Nucleus accumbens (tissue), 56 donors: ENCODE measurements around the gene ACACB.

Experiments
- DNase-seq, 56 donors: peaks; one replicate each; lab custom pipeline; 2025; lab: John Stamatoyannopoulos, UW

ACACB gene

DNA sequence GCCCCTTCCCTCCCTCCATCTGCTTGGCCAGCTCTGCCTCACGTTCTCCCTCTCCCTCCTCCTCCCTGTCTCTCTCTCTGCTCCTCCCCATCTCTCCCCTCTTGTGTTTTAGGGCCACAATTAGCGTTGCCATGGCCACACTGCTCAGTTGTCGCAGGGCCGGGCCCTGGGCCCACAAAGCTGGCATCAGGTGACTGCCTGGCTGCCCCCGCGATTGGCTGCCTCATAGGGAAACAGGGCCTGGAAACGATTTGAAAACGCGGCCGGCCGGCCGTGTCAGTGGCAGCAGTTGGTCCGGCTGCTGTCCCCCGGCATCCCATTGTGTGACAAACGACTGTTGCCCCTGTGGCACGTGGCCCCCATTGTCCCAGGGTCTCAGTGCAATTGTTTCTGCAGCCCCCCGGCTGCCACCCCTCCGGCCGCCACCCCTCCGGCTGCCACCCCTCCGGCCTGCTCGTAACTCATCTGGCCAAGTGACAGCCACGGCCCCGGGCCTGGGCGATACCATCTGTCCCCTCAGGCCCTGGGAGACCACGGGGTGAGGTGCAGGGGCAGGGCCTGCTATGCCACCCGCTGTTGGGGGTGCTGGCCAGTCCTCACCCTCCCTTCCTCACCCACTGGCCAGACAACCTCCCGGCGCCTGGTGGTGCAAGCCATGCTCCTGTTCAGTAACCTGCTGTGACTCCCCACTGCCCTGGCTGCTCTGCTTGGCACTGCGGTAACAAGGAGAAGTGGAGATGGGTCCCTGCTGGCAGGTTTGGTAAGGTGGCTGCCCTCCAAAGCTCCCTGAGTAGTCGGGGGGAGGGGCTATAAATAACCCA lies 175.3 kb downstream of the ACACB start:
- DNase-seq = peak; percentile 13 to 91 (median 70)

DNA sequence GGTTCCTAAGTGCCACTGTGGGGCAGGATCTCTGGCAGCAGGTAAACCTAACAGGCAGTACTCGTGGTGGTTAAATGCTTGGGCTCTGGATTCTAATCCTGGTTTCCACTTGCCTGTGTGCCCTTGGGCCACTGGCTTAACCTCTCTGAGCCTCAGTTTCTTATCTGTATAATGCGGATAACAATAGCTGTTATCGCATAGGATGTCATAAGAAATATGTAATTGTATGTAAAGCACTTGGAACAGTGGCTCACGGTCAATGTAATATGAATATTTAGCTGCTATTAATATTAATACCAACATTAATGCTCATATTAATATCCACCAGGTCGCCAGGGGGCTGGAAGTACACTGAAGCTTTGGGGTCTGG lies 175.9 kb downstream of the ACACB start:
- no peak for DNase-seq

DNA sequence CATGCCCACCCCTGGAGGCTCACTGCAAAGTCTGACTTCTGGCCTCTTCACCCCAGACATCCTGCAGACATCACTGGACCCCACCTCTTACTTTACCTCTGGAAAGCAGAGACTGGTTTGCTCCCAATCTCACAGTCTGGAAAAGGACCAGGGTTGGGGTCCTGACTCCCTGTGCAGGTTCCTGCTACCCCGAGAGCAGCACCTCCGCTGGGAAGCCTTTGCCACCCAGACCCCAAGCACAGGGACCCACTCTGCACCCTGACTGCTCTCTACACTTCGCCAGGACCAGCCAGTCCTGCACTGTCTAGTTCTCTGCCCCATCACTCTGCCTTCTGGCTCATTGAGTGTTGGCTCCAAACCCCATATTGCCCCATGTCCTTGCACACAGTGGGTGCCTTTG lies 176.7 kb downstream of the ACACB start:
- no peak for DNase-seq

DNA sequence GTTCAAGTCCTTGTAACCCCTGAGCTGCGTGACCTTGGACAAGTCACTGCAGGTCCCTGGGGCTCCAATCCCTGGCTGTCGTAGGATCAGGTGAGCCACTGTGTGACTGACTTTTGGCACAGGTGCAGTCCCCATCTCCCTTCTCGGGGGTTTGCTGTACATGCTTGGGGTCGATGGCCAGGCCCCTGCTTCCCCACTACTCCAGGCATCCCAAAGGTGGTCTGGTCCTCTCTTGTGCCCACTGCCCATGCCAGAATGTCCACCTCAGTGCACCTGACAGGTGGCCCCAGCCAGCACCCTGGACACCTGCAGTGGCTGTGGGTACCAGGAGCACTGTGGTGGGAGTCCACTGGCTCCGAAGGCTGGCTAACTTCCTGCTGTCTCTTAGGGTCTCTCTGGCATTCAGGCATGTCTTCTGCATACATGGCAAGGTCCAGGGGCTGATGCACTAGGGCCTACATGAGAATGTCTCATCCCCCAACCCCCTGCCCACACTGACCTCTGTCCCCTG lies 178.0 kb downstream of the ACACB start:
- no peak for DNase-seq

DNA sequence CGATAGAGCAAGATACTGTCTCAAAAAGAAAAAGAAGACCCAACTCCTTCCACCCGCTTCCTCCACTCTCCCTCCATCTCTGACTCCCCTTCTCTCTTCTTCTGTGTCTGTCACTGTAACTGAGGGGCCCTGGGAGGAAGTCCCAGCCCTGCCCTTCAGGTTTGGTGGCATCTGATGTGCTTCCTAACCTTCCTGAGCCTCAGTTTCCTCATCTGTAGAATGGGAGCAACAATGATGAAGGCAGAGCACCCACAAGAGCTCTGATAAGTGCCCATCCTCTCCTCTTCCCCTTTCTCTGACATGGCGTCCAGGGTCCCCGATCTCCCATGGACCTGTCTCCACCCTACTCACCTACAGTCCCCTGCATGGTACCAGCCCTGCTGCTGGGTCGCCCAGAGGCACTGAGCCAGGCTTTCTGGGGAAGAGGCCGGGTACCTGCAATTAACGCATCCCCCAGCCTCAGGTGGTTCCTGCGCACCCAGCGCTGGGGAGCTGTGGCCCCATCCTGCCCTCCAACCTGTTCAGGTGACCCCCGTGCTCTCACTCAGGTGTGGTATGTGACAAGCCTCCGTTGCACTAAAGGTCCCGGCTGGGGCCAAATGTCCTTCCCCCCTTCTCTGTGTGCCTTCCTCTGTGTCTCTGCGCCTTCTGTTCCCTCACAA lies 179.5 kb downstream of the ACACB start:
- DNase-seq = no peak

DNA sequence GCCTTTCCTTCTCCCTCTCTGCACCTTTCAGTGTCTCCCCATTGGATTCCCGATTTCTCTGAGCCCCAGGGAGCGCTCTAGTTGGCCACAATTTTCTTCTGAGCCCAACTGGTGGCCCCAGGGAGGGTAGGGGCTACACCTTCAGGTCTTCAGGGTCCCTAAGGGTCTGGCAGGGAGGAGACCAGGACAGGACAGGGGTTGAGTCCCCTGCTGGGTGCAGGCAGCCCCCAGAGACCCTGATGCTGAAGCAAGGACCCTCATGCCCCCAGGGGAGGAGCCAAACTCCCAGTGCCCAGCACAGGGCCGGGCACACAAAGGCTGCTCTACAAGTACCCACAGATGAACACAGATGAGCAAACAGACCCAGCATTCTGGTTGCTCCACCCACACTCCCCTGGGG lies 180.0 kb downstream of the ACACB start:
- no peak for DNase-seq

DNA sequence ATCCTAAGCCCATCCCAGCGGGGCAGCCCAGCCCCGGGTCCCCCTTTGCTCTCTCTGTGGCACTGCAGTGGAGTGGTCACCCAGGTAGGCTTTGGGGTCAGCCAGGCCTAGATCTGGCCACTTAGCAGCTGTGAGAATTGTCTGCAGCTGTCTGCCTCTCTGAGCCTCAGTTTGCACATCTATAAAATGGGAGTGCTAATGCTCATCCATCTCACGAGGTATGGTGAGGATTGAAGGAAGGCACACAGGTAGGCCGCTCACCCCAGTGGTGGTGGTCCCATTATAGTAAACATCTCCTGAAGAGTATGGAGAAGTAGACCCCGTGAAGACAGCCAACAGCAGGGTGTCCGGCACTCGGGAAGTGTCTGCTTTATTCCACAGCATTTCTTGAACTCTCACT lies 183.5 kb downstream of the ACACB start:
- no peak for DNase-seq

DNA sequence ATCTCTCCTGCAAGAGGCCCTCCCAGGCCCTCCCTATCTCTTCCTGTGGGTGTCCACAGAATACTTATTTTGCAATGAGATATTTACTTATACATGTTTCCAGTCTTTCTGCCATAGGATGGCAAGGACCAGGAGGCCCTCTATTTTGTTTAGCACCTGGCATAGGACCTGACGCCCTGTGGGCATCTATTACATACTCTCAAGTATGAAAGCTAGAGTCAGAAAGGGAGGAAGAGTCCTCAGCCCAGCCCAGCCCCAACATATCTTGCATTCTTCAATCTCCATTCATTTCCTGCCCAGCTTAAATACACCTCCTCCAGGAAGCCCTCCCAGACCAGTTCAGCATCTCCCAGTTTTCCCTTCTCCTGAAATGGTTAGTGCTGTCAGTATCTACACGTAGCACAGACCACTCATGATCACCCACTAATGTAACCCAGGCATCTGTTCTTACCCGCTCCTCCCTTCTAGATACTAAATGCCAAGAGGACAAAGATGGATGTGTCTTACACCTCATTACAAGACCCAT lies 185.3 kb downstream of the ACACB start:
- no peak for DNase-seq

DNA sequence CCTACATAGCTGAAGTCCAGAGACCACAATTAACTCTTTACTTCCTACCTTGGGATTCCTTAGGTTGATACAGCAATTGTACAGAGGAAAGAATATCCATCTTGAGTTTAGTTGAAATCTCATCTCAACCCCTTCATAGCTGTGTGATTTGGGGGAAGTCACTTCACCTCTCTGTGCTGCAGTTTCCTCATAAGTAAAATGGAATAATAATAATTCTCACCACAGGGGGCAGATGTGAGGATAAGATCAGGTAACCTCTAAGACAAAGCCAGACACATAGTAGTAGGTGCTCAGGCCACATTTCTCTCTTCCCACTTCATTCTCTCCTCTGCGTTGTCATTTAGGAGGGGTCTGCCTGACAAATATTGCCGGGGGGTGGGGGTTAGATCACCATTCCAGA lies 186.0 kb downstream of the ACACB start:
- DNase-seq = no peak

DNA sequence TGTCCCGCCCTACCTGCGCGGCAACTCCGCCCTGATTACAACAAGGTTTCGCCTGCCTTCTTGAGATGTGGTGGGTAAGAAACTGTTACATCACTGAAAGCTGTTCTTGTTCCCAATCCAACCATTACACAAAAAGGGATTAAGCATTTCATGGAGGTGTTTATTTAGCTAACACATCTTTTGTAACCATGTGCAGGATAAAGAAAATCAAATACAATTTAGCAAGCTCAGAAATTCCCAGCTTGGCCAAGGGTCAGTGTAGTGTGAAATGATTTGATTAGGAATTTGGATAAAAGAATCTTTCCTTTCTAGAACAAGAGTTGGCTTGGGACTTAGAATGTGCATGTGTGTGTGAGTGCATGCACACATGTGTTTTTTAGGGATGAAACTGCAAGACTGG lies 186.4 kb downstream of the ACACB start:
- no peak for DNase-seq

DNA sequence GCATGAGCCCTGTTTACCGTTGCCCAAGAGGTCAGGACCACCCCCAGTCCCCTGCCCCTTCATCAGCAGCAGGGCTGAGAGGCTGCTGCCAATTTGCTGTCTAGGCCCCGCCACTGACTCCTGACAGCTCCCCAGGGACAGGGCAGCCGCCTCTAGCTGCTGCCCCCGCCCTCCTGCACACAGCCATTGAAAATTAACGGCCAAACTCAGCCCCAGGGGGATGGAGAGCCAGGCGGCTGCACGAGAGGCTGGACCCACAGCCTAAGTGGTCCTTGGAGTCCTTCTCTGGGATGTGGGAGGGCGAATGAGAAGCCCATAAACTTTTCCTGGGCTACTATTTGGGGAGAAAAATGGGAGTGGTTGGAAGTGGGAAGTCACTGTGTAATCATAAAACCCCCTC lies 188.1 kb downstream of the ACACB start:
- no peak for DNase-seq

DNA sequence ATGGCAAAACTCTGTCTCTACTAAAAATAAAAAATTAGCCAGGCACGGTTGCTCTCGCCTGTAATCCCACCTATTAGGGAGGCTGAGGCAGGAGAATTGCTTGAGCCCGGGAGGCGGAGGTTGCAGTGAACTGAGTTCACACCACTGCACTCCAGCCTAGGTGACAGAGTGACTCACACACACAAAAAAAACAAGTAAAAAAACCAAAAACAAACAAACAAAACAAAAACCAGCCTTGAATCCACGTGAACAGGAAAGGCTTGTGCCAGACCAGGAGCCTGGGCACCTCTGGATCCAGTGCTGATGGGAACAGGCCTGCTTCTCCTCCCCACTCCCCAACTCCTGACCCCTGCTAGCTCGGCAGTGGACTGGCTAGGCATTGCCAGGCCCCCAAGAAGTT lies 189.2 kb downstream of the ACACB start:
- no peak for DNase-seq

DNA sequence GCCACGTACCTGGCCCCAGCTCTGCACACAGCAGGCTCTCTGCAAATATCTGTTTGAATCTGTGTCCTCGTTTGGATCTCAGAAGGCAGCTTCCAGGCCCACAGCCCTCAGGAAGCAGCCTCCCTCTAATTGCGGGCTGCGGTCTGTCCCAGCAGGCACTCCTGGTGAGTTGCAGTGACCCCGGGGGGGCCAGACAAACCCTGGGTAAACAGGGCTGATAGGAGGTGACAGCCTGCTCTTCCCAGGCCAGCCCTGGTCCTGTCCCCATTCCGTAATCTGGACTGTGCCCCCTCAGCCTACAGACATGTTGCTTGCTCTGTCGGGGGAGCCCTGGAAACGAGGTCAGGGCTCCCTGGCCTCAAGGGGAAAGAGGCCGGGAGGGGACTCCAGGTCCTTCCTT lies 190.7 kb downstream of the ACACB start:
- DNase-seq = no peak

DNA sequence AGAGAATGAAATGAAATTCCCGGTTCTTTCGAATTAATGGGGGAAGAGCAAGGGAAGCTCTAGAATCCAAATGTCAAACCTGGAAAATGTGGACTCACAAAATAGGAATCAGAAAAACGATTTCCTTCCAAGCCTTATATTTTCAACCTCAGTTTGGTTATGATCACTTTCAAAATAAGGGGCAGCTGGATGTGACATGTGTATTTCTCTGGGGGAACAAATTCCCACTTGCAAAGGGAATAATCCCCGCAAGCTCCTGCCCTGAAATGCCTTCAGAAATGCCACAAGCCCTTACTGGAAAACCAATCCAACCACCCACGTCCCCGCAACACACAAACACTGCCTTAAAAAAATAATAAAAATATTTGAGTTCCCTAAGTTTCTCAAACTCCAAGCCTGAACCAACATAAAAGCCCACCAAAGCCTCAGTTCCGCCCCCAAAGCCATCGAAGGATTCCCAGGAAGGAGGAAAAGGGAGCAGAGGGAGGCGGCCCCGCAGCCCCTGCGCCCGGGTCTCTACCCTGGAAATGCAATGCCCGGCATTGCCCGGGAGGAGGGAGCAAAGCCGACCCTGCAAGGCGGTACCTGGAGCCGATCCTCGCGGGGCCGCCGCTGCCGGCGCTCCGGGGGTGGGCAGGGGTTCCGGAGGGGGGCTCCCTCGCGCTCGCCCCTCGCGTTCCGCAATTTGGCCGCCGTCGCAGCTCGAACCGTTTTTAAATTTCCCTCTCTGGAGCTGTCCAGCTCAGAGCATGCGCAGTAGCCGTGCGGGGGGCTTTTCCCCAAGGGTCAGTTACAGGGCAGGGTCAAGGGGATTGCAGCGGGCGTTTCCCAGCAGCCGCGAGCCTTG lies 192.4 kb downstream of the ACACB start, which contains the start of gene FOXN4:
FOXN4 (minus strand) TSS at position 751 of the 847 bp plus-strand sequence. CDS start 963 bp downstream, outside the sequence.
- peak in 1 of 56 donors; percentile 24 for DNase-seq

DNA sequence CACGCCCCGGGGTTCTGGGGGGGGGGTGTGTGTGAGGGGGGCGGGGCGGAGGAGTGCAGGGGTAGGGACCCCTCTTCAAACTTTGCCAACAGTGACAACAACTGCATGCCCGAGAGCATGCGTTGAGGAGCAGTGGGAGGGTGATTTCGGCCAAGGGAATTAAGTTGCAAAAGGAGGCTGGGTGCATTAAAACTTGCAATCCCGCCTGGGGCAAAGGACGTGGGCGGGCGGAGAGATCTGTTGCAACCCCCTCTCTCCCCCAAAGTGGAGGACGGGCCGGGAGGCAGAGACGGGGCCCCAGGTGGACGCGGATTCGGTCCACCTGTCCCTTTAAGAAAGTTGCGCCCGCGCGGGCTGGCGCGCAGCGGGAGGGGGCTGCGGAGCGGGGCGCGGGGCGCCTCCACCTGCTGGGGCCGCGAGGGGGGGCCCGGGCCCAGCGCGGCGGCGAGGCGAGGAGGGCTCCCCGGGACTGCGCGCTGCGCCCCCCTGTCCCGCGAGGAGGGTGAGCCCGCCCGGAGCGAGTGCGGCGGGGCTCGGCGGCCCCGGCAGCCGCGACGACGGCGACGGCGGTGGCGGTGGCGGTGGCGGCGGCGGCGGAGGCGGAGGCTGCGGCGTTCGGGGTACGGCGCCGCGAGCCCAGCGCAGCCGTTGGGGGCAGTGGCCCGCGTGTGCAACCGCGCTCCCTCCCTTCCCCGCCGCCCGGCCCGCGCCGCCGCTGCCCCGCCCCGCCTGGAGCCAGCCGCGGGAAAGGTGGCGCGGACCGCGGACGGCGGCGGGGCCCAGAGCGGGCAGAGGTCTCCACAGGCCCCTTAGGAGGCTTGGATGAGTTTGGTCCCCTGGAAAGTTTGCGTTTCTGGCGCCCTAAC lies 193.2 kb downstream of the ACACB start:
- peak in 1 of 56 donors; percentile 32 for DNase-seq

DNA sequence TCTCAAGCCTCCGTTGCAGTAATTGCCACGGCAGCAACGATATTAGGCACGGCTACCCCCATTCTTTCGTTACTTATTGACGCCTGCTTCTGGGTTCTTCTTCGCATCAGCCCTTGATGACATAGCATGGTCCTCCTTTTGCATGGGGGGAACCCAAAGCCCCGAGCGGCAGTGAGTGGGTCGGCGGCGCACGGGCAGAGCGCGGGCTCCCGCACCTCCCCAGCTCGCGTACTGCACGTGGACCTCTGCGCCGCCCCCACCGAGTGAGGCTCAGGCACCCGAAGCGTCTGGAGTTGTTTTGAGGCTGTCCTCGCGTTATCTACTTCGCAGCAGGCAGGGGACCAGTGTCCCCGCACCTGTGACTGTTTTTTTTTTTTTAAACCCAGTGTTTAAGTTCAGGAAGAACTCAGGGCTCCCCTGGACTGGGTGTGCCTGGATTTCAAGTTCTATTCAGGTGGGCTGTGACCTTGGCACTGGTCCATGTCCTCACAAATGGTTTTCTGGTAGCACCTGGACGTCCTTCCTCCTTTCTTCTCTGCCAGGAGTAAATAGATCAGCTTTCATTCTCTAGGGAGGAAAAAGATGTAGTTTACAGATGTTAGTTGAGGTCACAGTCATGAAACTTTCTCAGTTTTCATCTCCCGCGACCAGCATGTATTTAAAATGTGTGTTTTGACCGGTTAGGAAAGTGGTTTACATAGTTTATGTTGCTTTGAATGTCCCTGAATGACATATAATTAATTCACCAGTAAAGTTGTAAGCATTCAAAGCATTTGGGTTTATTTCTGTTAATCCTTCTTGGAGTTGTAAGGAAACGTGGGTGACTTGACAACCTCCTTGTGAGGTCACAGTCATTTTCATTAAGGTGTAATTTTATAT lies 194.1 kb downstream of the ACACB start:
- no peak for DNase-seq
